Stimulated activated CD8-positive, alpha-beta memory T cell treated with anti-CD3 and anti-CD28 coated beads, Interleukin-4, amount 100 ng/mL, for 48 hours (primary cell): ENCODE results near the gene PLD3.
"Not testable (repeated sequence)": the region's sequence is repeated elsewhere in the genome, so short reads cannot be mapped to it uniquely, and the experiment has no call there.

Source experiments
- DNase-seq: peaks from one replicate; pipeline ENCODE4 v3.0.0-alpha.2; 2020

The PLD3 gene

DNA sequence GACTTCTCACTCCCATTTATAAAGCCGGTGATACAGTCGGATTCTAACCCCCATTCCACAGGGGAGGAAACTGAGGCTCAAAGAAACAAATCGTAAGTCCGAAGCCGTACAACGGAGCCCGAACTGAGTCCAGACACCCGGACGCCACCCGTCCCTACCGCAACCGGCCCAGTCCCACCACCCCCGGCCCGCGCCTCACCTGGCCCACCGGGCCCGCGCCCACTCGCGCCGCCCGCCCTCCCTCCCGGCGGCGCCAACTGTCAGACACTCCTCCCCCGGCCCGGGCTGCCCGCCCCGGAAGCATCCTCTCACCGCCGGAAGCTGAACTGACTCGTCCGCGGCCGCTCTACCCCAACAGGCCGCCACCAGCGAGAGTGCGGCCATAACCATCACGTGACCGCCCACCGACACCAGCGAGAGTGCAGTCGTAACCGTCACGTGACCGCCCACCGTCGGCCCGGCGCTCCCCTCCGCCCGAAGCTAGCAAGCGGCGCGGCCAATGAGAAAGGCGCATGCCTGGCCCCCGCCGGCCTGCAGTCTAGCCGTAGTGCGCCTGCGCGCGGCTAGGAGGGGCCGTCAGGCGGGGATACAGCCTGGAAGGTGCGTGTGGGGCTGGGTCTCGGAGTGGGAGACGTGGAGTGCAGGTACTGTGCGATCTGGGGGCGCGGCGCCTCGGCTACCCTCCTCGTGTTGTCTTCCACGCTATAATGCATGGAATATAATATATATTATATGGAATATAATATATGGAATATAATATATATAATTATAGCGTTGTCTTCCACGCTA lies at the start of gene PLD3, which contains the start of gene C19orf47:
PLD3 (plus strand) TSS at position 571 of the 789 bp plus-strand sequence. CDS start 17,789 bp downstream, outside the sequence.
C19orf47 (minus strand) TSS at position 273 of the 789 bp plus-strand sequence. CDS start 6,540 bp downstream, outside the sequence.
- DNase-seq: peak; percentile 98

DNA sequence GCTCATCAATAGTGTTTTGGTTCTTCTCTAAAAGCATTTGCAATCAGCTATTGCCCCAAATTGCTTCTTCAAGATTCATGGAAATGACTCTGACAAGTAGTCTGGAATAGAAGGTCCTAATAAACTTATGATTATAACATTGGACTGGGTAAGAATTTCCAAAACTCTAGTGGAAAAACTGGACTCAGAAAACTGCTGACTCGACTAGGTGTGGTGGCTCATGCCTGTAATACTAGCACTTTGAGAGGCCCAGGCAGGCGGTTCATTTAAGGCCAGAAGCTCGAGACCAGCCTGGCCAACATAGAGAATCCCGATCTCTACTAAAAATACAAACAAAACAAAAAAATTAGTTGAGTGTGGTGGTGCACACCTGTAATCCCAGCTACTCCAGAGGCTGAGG lies 47.8 kb upstream of the PLD3 start:
- DNase-seq: no peak

DNA sequence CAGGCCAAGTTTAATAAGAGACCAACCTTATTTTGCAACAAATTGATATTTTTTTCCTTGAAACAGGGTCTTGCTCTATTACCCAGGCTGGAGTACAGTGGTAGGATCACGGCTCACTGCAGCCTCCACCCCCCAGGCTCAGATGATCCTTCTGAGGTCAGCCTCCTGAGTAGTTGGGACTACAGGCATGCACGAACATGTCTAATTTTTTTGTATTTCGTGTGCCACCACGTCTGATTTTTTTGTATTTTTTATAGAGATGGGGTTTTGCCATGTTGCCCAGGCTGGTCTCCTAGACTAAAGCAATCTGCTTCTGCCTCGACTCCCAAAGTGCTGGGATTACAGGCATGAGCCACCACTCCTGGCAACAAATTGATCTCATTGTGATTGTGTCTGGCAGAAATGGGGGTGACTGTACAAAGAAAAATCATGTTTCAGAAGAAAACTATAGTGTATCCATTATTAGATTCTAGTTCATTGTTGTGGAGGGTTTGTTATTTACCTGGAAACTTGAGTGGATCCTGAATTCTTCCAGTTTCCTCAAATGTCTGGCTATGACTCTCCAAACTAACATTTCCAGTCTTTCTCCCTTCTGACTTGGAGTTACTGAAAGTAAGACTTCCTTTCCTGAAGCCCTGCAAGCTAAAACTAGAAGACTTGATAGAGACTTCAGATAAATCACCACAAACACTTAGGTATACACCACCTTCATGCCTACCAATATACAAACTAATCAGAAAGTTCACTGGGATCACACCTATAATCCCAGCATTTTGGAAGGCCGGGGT lies 46.1 kb upstream of the PLD3 start:
- DNase-seq: no peak

DNA sequence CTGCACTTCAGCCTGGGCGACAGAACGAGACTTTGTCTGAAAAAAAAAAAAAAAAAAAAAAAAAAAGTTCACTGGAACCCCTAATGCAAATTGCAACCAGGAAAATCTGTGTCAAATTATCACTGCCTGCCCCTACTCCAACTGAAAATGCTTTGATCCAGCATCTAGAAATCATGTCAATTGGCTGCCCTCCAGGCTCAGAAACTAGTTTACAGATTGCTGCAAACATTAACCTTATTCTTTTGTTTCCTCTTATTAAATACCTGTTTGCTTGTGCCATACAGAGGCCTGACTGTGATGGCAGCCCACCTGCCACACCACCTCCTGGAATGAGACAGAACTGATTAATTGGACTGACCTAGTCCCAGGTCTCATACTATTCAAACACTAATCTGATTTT lies 44.7 kb upstream of the PLD3 start:
- no peak for DNase-seq

DNA sequence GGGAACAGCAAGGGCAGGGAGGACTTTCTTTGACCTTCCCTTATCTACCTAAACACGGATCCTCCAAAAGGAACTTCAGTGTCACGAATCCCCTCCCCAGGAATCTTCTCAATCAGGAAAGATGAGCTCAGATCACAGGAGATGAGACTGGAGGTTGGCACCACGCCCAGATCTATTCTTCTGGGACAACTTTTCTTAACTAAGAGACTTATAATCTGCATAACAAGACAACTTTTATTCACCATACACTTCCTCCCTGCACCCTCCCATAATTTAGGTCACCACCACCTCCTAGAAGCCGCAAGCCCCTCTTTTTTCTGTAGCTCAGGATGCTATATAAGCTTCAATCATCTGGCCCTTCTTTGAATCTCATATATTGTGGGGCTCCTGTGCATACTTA lies 44.2 kb upstream of the PLD3 start:
- no peak for DNase-seq

- DNase-seq: peak; percentile 83
Measured at GRCh38 chr19:40305403-40305802, 43.1 kb upstream of the PLD3 start.

DNA sequence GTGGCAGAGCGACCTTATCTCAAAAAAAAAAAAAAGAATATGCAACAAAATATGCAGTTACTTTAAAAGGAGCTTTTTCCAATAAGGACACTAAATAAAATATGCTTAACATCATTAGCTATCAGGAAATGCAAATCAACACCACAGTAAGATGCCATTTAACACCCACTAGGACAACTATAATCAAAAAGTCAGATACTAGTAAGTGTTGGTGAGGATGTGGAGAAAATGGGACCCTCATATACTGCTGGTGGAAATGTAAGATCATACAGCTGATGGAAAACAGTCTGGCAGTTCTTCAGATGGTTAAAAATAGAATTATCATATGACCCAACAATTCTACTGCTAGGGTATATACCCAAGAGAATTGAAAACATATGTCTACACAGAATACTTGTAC lies 38.8 kb upstream of the PLD3 start:
- DNase-seq: no peak

DNA sequence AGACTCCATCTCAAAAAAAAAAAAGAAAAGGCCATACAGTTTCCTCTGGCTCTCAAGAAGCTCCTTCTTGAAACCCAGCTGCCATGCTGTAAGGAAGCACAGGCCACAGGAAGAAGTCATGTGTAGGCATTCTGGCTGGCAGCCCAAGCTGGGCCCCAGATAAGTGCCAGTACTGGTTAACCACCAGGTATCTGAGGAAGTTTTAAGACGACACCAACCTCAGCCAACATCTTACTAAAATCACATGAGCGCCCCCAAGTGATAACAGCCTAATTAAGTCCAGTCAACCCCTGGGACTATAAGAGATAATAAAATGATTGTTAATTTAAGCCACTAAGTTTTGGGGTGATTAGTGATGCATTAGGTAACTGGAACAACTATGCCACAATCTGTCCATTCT lies 36.0 kb upstream of the PLD3 start:
- DNase-seq: no peak

DNA sequence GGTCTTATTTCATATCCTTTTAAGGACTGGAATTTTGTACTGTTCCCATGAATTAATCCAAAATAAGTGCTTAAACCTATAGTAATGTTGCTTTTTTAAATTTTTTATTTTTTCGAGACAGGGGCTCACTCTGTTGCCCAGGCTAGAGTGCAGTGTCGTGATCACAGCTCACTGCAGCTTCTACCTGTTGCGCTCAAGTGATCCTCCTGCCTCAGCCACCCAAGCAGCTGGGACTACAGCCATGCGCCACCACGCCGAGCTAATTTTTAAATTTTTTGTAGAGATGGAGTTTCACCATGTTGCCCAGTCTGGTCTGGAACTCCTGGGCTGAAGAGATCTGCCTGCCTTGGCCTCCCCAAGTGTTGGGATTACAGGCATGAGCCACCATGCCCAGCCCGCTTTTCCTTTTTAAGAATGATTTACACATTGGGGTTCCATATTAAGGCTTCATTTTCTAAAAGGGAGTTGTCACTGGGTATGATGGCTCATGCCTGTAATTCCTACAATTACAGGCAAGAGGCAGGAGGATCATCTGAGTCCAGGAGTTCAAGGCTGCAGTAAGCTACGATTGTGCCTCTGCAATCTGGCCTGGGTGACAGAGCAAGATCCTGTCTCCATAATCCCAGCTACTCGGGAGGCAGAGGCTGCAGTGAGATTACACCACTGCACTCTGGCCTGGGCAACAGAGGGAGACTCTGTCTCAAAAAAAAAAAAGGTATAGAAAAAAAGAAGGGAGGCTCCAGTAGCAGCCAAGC lies 35.1 kb upstream of the PLD3 start:
- no peak for DNase-seq

- DNase-seq: no peak
Measured at GRCh38 chr19:40314656-40315055, 33.8 kb upstream of the PLD3 start.

GRCh38 chr19:40315812-40316470 lies 32.6 kb upstream of the PLD3 start:
- DNase-seq: no peak

DNA sequence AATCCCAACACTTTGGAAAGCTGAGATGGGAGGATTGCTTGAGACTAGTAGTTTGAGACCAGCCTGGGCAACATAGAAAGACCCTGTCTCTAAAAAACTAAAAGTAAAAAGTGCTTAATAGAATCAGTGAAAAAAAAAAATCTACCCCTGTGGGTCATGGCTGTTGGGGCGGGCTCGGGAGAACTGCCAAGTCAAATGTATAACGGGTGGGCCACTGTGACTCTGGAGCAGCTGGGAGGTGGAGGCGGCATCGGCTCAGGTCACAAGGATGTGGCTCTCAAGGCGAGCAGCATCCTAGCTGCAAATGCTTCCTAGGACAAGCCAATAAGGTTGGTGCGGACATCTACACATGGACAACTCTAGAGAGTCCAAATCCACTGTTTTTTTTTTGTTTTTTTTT lies 31.2 kb upstream of the PLD3 start:
- no peak for DNase-seq

- DNase-seq: no peak
Measured at GRCh38 chr19:40320558-40320935, 27.9 kb upstream of the PLD3 start.

GRCh38 chr19:40321076-40321475 lies 27.4 kb upstream of the PLD3 start:
- no peak for DNase-seq

DNA sequence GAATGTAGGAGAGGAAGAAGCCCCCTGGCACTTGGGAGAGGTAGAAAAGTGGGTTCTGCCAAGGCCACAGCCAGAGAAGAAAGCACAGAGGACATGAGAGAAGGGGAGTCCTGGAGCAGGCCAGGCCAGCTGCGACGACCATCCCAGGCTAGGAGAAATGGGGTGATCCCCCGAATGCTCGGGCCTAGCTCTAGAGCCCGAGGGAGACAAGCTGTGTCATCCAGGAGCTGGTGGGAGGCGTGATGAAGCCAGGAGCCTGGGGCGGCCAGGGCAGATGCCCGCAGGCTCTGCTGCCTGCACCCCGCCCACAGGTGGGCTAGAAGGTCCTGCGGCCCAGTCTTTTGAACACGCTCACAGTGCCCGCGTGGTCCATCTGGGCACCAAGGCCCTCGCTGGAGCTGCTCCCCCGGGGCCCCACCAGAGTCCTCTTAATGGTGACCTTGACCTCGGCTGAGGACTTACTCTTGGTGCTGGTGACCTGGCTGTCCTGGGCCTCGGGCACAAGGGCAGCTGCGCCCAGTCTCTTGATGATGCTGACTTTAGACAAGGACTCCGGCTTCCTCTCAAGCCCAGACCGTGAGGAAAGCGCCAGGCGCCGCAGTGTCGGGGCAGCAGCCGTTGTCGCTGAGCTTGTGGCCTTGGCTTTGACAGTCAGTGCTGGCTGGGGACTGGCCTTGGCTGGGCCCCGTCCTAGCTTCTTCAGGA lies 26.8 kb upstream of the PLD3 start:
- no peak for DNase-seq

DNA sequence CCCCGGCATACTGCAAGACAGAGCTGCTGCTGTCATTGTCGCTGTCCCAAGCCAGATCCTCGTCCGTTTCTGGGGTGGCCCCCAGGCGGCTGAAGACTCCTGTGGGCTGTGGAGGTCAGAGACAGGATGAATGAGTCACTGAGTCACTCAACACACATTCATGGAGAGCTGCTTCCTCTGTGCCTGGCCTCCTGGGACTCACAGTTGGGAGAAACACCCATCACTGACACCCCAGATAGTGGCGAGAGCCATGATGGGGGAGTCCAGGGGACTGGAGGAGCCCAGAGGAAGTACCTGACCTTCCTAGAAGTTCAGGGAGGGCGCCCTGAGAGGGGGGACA lies 26.3 kb upstream of the PLD3 start:
- no peak for DNase-seq

DNA sequence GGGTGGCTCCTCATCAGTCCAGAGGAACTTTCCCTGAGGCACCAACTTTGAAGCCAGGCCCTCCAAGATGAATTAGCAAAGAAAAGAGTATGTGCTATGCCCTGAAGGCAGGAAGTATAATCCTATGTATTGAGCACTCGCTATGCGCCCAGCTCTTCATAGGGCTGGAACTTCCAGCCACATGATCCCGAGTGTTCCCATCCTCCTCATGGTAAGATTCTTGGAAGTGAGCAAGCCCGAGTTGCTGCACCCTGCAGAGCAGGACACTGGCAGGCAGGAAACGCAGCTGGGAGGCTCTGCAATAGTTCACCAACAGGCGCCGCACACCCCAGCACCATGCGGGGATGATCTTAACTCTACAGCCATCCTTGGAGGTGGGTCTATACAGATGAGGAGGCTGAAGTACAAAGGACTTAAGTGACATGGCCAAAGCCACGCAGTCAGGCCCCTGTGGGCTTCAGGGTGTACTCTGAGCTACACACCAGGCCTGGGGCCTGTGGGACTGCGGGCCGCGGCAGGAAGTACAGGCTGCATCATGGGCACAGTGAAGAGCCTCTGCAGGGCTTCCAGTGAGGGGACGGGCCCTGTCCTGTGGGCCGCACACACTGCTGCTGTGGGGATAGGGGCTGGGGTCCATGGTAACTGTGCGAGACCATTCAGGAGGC lies 25.4 kb upstream of the PLD3 start:
- no peak for DNase-seq

- no peak for DNase-seq
Measured at GRCh38 chr19:40323705-40324104, 24.8 kb upstream of the PLD3 start.

DNA sequence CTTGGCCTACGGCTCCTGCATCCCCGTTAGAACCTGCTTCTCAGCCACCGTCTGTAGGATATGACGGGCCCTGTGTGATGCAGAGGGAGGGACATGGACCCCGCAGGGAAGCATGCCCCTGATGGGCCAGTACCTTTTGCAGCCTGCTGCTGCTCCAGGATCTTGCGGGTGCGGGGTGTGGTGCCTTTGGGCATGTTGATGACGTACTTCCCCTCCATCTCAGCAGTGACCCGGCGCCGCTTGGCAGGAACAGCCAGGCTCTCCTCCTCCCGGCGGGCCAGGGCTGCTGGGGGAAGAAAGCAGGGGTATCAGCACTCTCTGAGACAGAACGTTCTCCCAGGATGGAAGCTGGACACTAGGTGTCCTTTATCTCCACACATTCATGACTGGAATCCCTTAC lies 22.3 kb upstream of the PLD3 start:
- no peak for DNase-seq

DNA sequence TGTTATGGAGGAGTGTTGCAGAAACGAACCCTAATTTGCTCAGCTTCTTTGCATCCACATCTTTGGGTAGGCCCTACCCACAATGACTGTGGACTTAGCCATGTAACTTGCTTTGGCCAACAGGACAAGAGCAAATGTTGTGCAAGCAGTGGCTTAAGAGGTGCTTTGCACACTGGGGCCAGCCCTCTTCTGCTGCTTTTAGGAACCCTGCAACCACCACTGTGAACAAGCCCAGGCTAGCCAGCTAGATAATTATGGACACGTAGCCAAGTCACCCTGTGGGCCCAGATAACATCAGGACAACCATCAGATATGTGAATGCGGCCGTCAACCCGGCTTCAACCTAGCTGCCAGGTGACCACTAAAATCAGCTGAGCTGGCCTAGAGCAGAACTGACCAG lies 17.4 kb upstream of the PLD3 start:
- no peak for DNase-seq

- no peak for DNase-seq
Measured at GRCh38 chr19:40332669-40333068, 15.8 kb upstream of the PLD3 start.

GRCh38 chr19:40333083-40333482 lies 15.4 kb upstream of the PLD3 start:
- not testable (repeated sequence) for DNase-seq
